Activated naive CD8-positive, alpha-beta T cell treated with anti-CD3 and anti-CD28 coated beads for 36 hours (primary cell): Measurements from ENCODE around the gene MYL1. TPM values are rescaled to one million over a fixed set of nuclear protein-coding genes. Genes with fewer than 3 reads are reported as not detected.

Source experiments
- DNase-seq: peaks from one replicate; pipeline ENCODE4 v3.0.0; 2021
- H3K27ac Mint-ChIP-seq: one replicate; pipeline ENCODE4 v1.8.0; 2022; ENCODE audit warnings: mild to moderate bottlenecking, moderate library complexity, mixed read lengths
- H3K27me3 Mint-ChIP-seq: one replicate; pipeline ENCODE4 v1.8.0; 2022; ENCODE audit warnings: mild to moderate bottlenecking, mixed read lengths
- H3K36me3 Mint-ChIP-seq: one replicate; pipeline ENCODE4 v1.8.0; 2021; ENCODE audit warnings: mild to moderate bottlenecking, mixed read lengths
- H3K4me1 Mint-ChIP-seq: one replicate; pipeline ENCODE4 v1.8.0; 2021; ENCODE audit warnings: mixed read lengths
- H3K4me3 Mint-ChIP-seq: one replicate; pipeline ENCODE4 v1.8.0; 2022; ENCODE audit warnings: mild to moderate bottlenecking, moderate library complexity, mixed read lengths
- H3K9me3 Mint-ChIP-seq: one replicate; pipeline ENCODE4 v1.8.0; 2022; ENCODE audit warnings: mixed read lengths
- total RNA-seq, 2 experiments: library from RNA; stranded (reverse); gene quantifications; one replicate each; pipeline ENCODE4 v1.2.3, GENCODE V29; 2021

Gene MYL1
- total RNA-seq, 2 experiments from 2014 or later = not detected

DNA sequence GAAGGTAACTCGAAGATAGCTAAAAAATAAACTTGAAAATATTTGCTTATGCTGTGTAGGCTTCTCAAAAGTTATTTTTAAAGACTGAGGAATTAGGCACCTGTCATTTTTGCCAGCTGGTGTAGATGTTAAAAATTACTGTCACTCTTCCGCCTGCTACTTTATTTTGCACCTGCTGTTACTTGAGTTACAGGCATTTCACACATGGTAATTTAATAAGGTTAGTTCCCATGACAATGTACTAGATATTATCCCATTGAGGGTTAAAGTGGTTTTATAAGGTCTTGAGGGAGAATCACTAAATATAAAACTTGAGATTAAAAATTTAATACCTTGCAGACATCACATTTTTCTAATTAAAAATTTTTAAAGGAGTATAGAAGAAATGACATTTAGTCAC is 26.6 kb downstream of the MYL1 start:
- Mint-ChIP-seq H3K27ac (no peak overlapping the region), H3K36me3 (no peaks in the 10 kb centered on the region), H3K4me1 (no peaks in the 10 kb centered on the region), H3K9me3 (peaks cover 4% of the 10 kb centered on the region), H3K27me3 (no peaks in the 10 kb centered on the region), H3K4me3 (no peak overlapping the region)
- DNase-seq = no peak

DNA sequence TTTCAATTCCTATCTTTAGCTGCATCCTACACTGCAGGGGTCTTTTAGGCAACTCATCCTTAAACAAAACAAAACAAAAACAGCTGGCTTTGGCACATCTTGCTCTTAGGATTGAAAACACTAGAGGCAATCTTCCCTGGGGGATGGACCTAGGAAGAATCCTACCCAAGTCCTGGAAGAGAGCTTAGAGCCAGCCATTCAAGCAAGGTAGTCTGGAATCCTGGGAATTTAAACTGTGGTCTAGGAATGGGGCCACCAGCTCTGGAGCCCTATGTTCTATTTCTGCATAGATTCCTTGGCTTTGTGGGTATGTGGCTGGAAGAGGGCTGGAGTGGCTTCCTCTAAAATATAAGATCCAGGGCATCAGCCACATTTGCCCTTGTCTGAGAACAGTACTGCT is 27.7 kb downstream of the MYL1 start:
- H3K36me3 Mint-ChIP-seq = no peaks in the 10 kb centered on the region
- no peak overlapping the region for H3K4me3 Mint-ChIP-seq
- no peaks in the 10 kb centered on the region for H3K4me1 Mint-ChIP-seq
- no peak for DNase-seq
- H3K27me3 Mint-ChIP-seq = no peaks in the 10 kb centered on the region
- H3K27ac Mint-ChIP-seq = no peak overlapping the region
- peaks cover 5% of the 10 kb centered on the region for H3K9me3 Mint-ChIP-seq

DNA sequence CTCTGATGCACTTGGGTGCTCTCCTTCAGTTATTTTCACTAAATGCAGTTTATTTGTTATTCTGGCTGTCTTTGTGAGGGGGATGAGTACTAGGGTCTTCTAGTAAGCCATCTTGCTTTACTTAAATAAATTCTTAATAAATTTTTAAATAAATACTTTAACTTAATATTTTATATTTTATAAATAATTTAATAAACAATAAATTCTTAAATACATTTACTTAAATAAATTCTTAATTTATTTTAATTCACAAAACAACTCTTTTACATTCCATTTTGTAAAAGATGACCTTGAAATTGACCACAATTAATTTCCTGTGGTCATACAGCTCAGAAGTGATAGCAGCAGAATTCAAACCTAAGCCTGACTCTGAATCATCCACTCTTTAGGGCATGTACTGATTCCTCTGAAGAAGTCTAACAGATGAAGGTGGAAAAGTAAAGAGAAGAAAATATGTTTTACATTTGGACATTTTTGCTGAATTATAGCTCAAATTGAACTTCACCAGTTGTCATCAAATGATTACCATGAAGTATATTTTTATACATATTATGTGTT is 28.8 kb downstream of the MYL1 start:
- DNase-seq = no peak
- Mint-ChIP-seq H3K36me3 (no peaks in the 10 kb centered on the region), H3K27ac (no peak overlapping the region), H3K9me3 (peaks cover 5% of the 10 kb centered on the region), H3K4me3 (no peak overlapping the region), H3K4me1 (no peaks in the 10 kb centered on the region), H3K27me3 (no peaks in the 10 kb centered on the region)

DNA sequence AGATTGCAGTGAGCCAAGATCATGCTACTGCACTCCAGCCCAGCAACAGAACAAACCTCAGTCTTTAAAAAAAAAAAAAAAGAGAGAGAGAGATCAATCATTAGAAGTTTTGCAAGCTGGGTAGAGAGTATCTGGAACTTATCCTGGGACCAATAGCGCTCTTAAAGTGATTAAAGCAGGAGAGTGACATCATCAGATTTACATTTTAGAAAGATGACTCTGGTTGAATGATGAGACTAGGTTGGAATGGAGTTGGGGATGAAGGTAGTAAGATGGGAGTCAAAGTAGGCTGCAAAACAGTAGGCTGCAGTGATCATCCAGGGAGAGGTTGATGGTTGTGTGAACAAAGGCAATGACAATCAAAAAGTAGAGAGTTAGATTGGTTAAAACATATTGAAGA is 37.8 kb downstream of the MYL1 start:
- no peaks in the 10 kb centered on the region for H3K27me3 Mint-ChIP-seq
- H3K4me3 Mint-ChIP-seq = no peak overlapping the region
- no peak overlapping the region for H3K27ac Mint-ChIP-seq
- H3K9me3 Mint-ChIP-seq = peaks cover 7% of the 10 kb centered on the region
- no peak for DNase-seq
- H3K36me3 Mint-ChIP-seq = no peaks in the 10 kb centered on the region
- H3K4me1 Mint-ChIP-seq = no peaks in the 10 kb centered on the region

DNA sequence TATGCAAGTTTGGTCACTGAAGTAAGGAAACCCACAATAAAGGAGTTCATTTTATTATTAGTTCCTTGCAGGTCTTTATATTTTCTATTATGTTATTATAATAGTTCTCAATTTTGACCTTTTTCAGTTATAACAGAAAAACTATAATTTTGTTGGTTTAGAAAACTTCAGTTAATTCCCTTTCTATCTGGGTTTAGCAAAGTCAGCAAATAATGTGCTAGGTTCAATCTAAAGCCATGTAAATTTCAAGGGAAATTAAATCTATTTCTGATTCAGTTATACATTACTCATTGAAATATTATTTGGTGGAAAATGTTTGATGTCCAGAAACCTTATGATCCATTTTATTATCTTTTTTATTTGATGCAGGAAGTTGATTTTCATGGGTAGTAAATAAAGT is 43.7 kb downstream of the MYL1 start:
- no peaks in the 10 kb centered on the region for H3K36me3 Mint-ChIP-seq
- H3K9me3 Mint-ChIP-seq = peaks cover 3% of the 10 kb centered on the region
- H3K27ac Mint-ChIP-seq = no peak overlapping the region
- H3K4me3 Mint-ChIP-seq = no peak overlapping the region
- no peak for DNase-seq
- H3K27me3 Mint-ChIP-seq = peaks cover 7% of the 10 kb centered on the region
- H3K4me1 Mint-ChIP-seq = no peaks in the 10 kb centered on the region

DNA sequence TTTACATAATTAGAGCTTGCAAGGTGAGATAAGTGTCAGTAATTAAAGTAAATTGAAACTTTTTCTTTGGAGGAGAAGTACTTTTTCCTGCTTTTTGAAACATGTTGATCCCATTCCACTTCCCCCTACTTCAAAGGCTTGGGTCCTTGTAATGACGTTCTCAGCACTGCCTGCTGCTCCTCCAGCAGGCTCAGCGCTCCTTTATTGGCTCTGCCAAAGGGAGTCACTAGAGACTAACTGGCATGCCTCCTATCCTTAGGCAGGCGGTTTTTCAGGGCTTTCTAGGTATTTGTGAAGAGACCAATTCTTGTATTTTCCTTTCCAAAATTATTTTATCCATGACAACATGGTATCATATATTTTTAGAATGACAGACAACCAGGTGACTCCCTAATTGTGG is 45.8 kb downstream of the MYL1 start:
- no peak overlapping the region for H3K27ac Mint-ChIP-seq
- H3K9me3 Mint-ChIP-seq = no peaks in the 10 kb centered on the region
- H3K27me3 Mint-ChIP-seq = peaks cover 7% of the 10 kb centered on the region
- no peaks in the 10 kb centered on the region for H3K36me3 Mint-ChIP-seq
- no peak for DNase-seq
- H3K4me1 Mint-ChIP-seq = no peaks in the 10 kb centered on the region
- H3K4me3 Mint-ChIP-seq = no peak overlapping the region

DNA sequence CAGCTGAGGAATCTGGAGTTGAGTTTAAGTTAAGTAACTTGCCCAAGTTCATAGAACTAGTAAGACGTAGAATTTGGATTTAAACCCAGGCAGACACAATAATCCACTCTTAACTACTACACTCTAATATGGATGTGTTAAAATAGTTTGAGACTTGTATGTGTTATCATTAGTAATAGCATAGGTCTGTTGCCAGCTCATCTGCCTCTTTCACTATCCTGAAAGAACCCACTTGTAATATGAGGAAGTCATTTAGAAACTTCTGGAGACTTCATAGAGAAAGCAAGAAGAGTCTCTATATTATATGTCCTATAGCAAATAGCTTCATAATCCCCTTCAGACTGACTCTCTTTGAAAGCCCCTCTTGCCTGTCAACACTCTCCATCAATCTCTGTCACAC is 46.7 kb downstream of the MYL1 start:
- H3K27me3 Mint-ChIP-seq = peaks cover 7% of the 10 kb centered on the region
- no peak overlapping the region for H3K27ac Mint-ChIP-seq
- H3K9me3 Mint-ChIP-seq = no peaks in the 10 kb centered on the region
- H3K4me1 Mint-ChIP-seq = no peaks in the 10 kb centered on the region
- H3K4me3 Mint-ChIP-seq = no peak overlapping the region
- H3K36me3 Mint-ChIP-seq = no peaks in the 10 kb centered on the region
- DNase-seq = no peak

DNA sequence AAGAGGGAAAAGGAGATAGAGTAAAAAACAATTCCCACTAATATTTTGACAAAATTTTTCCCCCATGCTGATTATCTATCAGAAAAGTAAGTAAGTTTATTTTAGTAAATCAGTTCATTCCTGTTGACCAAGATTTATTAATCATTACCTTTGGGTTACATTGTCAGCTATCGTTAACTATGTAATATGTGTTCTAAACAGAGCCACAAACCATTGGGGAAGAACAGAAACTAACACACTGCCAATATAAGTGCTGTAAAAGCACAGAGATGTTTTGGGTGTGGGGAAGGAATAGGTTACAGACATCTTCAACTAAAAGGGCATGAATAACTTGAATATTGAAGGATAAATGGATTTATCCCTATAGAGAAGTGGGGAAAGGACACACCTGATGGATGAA is 47.3 kb downstream of the MYL1 start:
- Mint-ChIP-seq H3K9me3 (no peaks in the 10 kb centered on the region), H3K27me3 (peaks cover 7% of the 10 kb centered on the region), H3K4me1 (no peaks in the 10 kb centered on the region), H3K4me3 (no peak overlapping the region), H3K36me3 (no peaks in the 10 kb centered on the region), H3K27ac (no peak overlapping the region)
- DNase-seq = no peak

DNA sequence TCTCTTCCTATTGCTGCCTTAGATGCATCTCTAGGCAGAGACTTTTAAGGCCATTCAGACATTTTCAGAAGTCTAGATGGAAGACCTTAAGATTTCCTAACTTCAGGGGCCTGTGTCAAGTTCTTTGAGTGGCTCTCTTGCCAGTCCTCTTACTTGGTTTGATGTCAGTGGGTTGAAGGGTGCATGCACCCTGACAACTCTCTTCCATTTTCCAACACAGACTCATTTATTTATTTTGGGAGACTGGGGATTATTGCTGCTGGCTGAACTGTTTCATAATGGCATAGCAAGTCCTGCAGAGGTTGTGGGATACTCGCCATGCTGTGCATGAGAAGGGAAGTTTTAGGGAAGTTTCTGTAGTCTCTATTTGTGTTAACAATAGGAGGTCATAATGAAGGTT is 50.7 kb downstream of the MYL1 start:
- H3K36me3 Mint-ChIP-seq = no peaks in the 10 kb centered on the region
- peaks cover 10% of the 10 kb centered on the region for H3K27me3 Mint-ChIP-seq
- H3K27ac Mint-ChIP-seq = no peak overlapping the region
- no peak for DNase-seq
- H3K9me3 Mint-ChIP-seq = no peaks in the 10 kb centered on the region
- no peaks in the 10 kb centered on the region for H3K4me1 Mint-ChIP-seq
- H3K4me3 Mint-ChIP-seq = no peak overlapping the region

DNA sequence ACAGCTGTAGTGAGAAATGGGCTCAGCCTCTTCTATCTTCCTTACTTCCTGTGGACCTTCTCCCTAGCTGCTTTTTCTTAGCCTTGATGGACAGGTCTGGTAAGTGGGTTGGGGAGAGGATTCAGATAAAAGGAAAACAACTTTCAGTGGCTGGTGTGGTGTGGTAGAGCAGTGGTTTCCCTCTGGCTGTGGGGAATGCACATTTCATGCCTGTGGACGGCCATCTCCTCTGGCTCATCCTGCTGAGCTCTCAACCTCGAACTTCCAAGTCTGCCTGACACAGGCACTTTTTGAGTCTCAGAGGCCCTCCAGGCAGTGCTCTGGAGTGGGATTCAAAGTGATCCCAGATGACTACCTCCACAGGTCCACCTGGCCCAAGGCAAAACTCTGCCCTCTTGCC is 51.1 kb downstream of the MYL1 start:
- Mint-ChIP-seq H3K4me1 (no peaks in the 10 kb centered on the region), H3K27ac (no peak overlapping the region), H3K27me3 (peaks cover 10% of the 10 kb centered on the region), H3K9me3 (no peaks in the 10 kb centered on the region), H3K36me3 (no peaks in the 10 kb centered on the region), H3K4me3 (no peak overlapping the region)
- DNase-seq = no peak

DNA sequence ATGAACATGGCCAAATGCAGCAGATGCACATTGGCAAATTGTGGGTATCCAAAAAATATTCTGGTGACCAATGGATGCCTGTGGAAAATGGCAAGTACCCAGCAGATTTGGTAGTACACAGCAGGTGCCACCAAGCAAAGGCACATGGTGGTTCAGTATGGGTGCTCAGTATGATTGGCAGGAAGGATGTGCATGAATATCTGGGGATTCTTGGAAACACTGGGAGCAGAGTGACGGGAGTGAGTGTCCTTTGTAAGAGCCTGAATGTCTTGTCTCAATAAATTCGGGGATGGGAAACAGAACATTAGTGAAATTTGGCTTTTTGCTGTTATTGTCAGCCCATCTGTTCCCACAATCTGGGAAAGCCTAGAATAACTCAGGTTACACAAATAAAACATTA is 52.9 kb downstream of the MYL1 start:
- DNase-seq = no peak
- H3K27me3 Mint-ChIP-seq = peaks cover 3% of the 10 kb centered on the region
- no peaks in the 10 kb centered on the region for H3K4me1 Mint-ChIP-seq
- H3K27ac Mint-ChIP-seq = no peak overlapping the region
- no peaks in the 10 kb centered on the region for H3K36me3 Mint-ChIP-seq
- no peak overlapping the region for H3K4me3 Mint-ChIP-seq
- H3K9me3 Mint-ChIP-seq = peaks cover 1% of the 10 kb centered on the region

DNA sequence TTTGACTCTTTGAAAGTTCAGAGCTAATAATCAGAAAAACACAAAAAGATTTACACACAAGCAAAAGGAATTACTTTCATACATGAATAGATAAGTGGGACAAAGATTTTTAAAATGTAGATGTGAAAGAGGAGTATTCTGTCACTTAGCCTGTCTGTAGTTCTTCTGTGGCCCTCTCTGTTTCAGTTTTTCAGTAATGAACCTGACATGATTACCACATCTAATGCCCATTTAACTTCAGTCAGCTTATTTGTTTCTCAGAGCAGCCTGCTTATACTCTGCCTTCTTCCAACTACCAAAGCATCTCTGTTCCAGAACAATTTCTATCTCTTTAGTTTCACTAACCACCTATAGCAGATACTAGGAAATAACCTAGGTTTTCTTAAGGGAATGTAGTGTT is 55.3 kb downstream of the MYL1 start:
- Mint-ChIP-seq H3K27ac (no peak overlapping the region), H3K9me3 (peaks cover 2% of the 10 kb centered on the region), H3K36me3 (no peaks in the 10 kb centered on the region), H3K27me3 (peaks cover 3% of the 10 kb centered on the region), H3K4me1 (no peaks in the 10 kb centered on the region), H3K4me3 (no peak overlapping the region)
- DNase-seq = no peak

DNA sequence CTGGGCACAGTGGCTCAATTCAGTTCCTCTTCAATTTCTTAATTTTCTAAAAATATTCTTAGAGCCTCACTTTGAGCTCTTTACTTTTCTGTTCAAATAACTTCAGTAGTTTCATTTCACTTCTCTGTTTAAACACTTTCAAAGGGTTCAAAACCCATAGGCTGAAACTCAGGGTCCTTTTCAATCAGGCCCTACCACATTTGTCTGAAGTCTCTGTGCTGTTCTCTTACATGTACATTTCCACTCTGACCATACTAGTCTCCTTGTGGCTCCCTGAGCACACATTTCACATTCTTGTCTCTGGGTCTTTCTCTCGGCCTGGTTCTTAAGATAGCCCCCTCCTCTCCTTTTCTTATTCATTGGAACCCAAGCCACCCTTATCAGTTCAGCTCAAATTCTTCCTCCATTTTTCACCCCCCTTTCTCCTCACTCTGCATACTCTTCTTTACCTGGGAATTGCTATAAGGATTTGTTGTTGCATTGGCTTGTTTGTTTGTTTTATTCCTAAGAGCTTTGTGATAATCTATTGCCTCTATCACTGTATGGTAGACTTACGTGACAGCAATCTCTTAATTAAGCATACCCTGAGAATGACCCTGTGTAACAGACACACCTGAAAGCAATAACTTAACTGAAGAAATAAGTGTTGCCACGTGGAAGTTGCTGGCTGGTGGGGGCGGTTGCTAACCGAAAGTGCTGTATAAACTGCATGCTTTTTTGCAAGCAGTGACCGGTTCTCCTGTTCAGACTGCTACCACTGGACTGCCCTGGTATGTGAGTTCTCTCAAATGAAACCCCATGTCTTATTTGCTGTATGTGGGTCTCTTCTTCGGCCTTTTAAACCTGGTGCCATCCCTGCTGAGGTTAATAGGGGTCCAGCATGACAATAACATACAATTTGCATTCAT is 62.0 kb downstream of the MYL1 start:
- no peaks in the 10 kb centered on the region for H3K36me3 Mint-ChIP-seq
- no peak overlapping the region for H3K27ac Mint-ChIP-seq
- no peak for DNase-seq
- no peaks in the 10 kb centered on the region for H3K27me3 Mint-ChIP-seq
- peaks cover 2% of the 10 kb centered on the region for H3K9me3 Mint-ChIP-seq
- H3K4me3 Mint-ChIP-seq = no peak overlapping the region
- no peaks in the 10 kb centered on the region for H3K4me1 Mint-ChIP-seq

DNA sequence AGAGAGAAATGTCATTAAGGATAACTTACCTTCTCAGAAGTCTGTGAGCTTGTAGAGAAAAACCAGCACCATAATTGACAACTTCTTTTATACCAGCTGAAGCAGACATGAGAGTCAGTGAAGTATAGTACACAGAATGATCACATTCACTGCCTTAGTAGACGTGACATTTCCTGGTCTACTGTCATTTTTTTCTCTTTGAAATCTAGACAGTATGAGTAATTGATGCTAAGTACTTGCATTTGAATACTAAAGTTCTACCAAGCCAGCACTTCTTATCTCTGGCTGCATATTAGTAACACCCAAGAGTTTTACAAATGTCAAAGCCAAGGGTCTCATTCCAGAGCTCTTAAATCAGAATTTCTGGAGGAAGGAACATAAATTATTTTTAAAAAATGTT is 64.4 kb downstream of the MYL1 start:
- no peaks in the 10 kb centered on the region for H3K9me3 Mint-ChIP-seq
- H3K27ac Mint-ChIP-seq = no peak overlapping the region
- H3K27me3 Mint-ChIP-seq = no peaks in the 10 kb centered on the region
- no peaks in the 10 kb centered on the region for H3K36me3 Mint-ChIP-seq
- H3K4me1 Mint-ChIP-seq = no peaks in the 10 kb centered on the region
- no peak overlapping the region for H3K4me3 Mint-ChIP-seq
- no peak for DNase-seq
